ENCODE measurements around the gene EBF3.

The EBF3 gene

GRCh38 chr10:129869596-129870473 lies 94.2 kb downstream of the EBF3 start:
- no peak for DNase-seq

- no peak for DNase-seq
Observed at GRCh38 chr10:129868449-129869035, 95.5 kb downstream of the EBF3 start.

- DNase-seq = no peak
Observed at GRCh38 chr10:129867631-129868179, 96.4 kb downstream of the EBF3 start.

GRCh38 chr10:129866894-129867293 lies 97.2 kb downstream of the EBF3 start:
- no peak for DNase-seq

- DNase-seq = no peak
Observed at GRCh38 chr10:129865960-129866359, 98.1 kb downstream of the EBF3 start.

- no peak for DNase-seq
Observed at GRCh38 chr10:129865413-129865812, 98.7 kb downstream of the EBF3 start.

GRCh38 chr10:129864601-129865126 lies 99.4 kb downstream of the EBF3 start:
- no peak for DNase-seq

GRCh38 chr10:129864082-129864481 lies 100.0 kb downstream of the EBF3 start:
- DNase-seq = no peak

- no peak for DNase-seq
Observed at GRCh38 chr10:129863201-129863663, 100.8 kb downstream of the EBF3 start.

- no peak for DNase-seq
Observed at GRCh38 chr10:129861776-129862531, 102.1 kb downstream of the EBF3 start.

GRCh38 chr10:129860396-129860795 lies 103.7 kb downstream of the EBF3 start:
- no peak for DNase-seq

- DNase-seq = no peak
Observed at GRCh38 chr10:129859536-129859935, 104.5 kb downstream of the EBF3 start.

- no peak for DNase-seq
Observed at GRCh38 chr10:129857242-129857960, 106.7 kb downstream of the EBF3 start.

- no peak for DNase-seq
Observed at GRCh38 chr10:129855836-129856563, 108.1 kb downstream of the EBF3 start.

GRCh38 chr10:129854796-129855705 lies 109.0 kb downstream of the EBF3 start:
- DNase-seq = no peak

GRCh38 chr10:129854158-129854557 lies 109.9 kb downstream of the EBF3 start:
- no peak for DNase-seq

GRCh38 chr10:129853562-129853903 lies 110.5 kb downstream of the EBF3 start:
- no peak for DNase-seq

GRCh38 chr10:129852829-129853561 lies 111.1 kb downstream of the EBF3 start:
- DNase-seq = no peak

GRCh38 chr10:129851941-129852640 lies 112.0 kb downstream of the EBF3 start:
- DNase-seq = no peak

All from activated CD8-positive, alpha-beta memory T cell treated with anti-CD3 and anti-CD28 coated beads, Interleukin-2, amount 50 U/mL, for 48 hours (primary cell).